ENCODE measurements around the gene TRAF3IP1. TPM values are rescaled to one million over a fixed set of nuclear protein-coding genes. Genes with fewer than 3 reads are reported as not detected.

Gene TRAF3IP1
- total and polyA plus RNA-seq, 2 of the 13 experiments (the other 11 are each of a cell fraction or from before 2014, with no cell fraction given), result 4.1 to 12.9 TPM

- TF ChIP-seq SALL2 (CRISPR knock-in tag; IDR thresholded peaks at IDR 0.05), result peak; percentile 96; the same call in 1 of the 2 replicates
- peak; percentile 21; the same call in 1 of the 2 replicates for TF ChIP-seq ZSCAN5A (CRISPR knock-in tag; IDR thresholded peaks at IDR 0.05; ENCODE audit: borderline replicate concordance)
- peak; percentile 9; the same call in 1 of the 2 replicates for TF ChIP-seq FOXP4 (CRISPR knock-in tag; IDR thresholded peaks at IDR 0.05)
- TF ChIP-seq AFF4 (CRISPR knock-in tag; IDR thresholded peaks at IDR 0.05), result 0 out of 2 replicates have a peak, but pooled peaks have one; percentile 42
- TF ChIP-seq ZFP82 (CRISPR knock-in tag; IDR thresholded peaks at IDR 0.05; ENCODE audit: borderline replicate concordance), result peak; percentile 90; the same call in 1 of the 2 replicates
- no peak; the same call in 1 of the 2 replicates for TF ChIP-seq POGZ (CRISPR knock-in tag; IDR thresholded peaks at IDR 0.05)
- TF ChIP-seq ZC3H4 (CRISPR knock-in tag; IDR thresholded peaks at IDR 0.05; ENCODE audit: borderline replicate concordance), result no peak
- TF ChIP-seq ZNF337 (CRISPR knock-in tag; IDR thresholded peaks at IDR 0.05; ENCODE audit: borderline replicate concordance, low read depth), result no peak
- peak; percentile 64 for TF ChIP-seq MXD3 (CRISPR knock-in tag; IDR thresholded peaks at IDR 0.05)
- TF ChIP-seq PREB (CRISPR knock-in tag; IDR thresholded peaks at IDR 0.05), result 0 out of 2 replicates have a peak, but pooled peaks have one; percentile 72
- TF ChIP-seq ZNF557 (CRISPR knock-in tag; IDR thresholded peaks at IDR 0.05), result no peak
- TF ChIP-seq ZBTB42 (CRISPR knock-in tag; IDR thresholded peaks at IDR 0.05), result no peak
- no peak; the same call in 1 of the 2 replicates for TF ChIP-seq ZNF710 (CRISPR knock-in tag; IDR thresholded peaks at IDR 0.05; ENCODE audit: borderline replicate concordance)
- no peak for TF ChIP-seq NFE2 (CRISPR knock-in tag; IDR thresholded peaks at IDR 0.05)
- TF ChIP-seq ZSCAN30 (CRISPR knock-in tag; IDR thresholded peaks at IDR 0.05), result no peak
- peak; percentile 62 for TF ChIP-seq MED1 (CRISPR knock-in tag; IDR thresholded peaks at IDR 0.05)
- peak; percentile 27; the same call in 1 of the 2 replicates for TF ChIP-seq NR2F2 (IDR thresholded peaks at IDR 0.05; ENCODE audit: borderline replicate concordance, low read depth)
Observed at GRCh38 chr2:238426568-238427434, 106.5 kb downstream of the TRAF3IP1 start, which contains the start of gene ASB1 (continued).
